ENCODE results near the gene TAS1R1.

DNA sequence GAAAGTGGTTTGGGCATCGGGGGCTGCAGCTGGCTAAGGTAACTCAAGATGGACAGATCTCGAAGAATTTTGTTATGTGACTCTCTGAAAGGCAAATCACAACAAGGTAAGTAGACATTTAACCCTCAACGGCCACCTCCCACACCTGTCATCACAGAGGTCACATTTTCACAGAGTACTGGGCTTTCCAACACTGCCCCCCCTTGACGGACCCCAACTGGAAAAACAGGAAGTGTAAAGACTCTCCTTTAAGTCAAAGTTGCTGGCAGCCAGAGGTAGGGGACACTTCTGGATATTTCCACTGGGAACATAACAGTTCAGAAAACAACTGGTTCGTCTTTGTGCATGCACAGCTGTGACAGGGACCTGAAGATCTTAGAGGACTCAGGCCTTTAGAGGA, 23.1 kb upstream of the TAS1R1 start:
- no peak for TF ChIP-seq EZH2 (IDR thresholded peaks at IDR 0.05)
- TF ChIP-seq POLR2AphosphoS5 (IDR thresholded peaks at IDR 0.05; ENCODE audit: borderline replicate concordance, low read depth, low read length) = no peak

Measured in SK-N-MC (cell line).